ENCODE data around the gene TPCN1. TPM values are rescaled to one million over a fixed set of nuclear protein-coding genes. Genes with fewer than 3 reads are reported as not detected.

Gene TPCN1
- total RNA-seq, 1 donor from 2014 or later, result 27.9 TPM

- Histone ChIP-seq H3K4me3 (ENCODE audit: insufficient read depth, low read depth, low read length) (no peak overlapping the region), H3K36me3 (ENCODE audit: insufficient read depth, low read length) (peaks cover 3% of the 10 kb centered on the region), H3K4me2 (ENCODE audit: low read length) (no peak overlapping the region), H3K27ac (ENCODE audit: low read depth, low read length) (no peak overlapping the region), H3K9me3 (ENCODE audit: insufficient read depth, low read depth, low read length) (no peaks in the 10 kb centered on the region), H4K20me1 (ENCODE audit: insufficient read depth, low read length) (no peaks in the 10 kb centered on the region), H3K9ac (ENCODE audit: low read length) (no peak overlapping the region), H3K79me2 (ENCODE audit: insufficient read depth, low read length) (peaks cover 21% of the 10 kb centered on the region), H3K27me3 (ENCODE audit: insufficient read depth, low read length) (no peaks in the 10 kb centered on the region), H2AFZ (ENCODE audit: low read depth, low read length) (no peak overlapping the region), H3K4me1 (ENCODE audit: insufficient read depth, low read length) (peaks cover 21% of the 10 kb centered on the region)
- Mint-ChIP-seq H3K4me3 (ENCODE audit: unreplicated experiment) (no peak overlapping the region), H3K36me3 (ENCODE audit: low read depth, unreplicated experiment) (peaks cover 12% of the 10 kb centered on the region), H3K27me3 (ENCODE audit: low read depth, unreplicated experiment) (no peaks in the 10 kb centered on the region), H3K27ac (ENCODE audit: unreplicated experiment) (peak overlapping the region; percentile 62), H3K9me3 (ENCODE audit: unreplicated experiment) (no peaks in the 10 kb centered on the region), H3K4me1 (ENCODE audit: low read depth, unreplicated experiment) (peaks cover 26% of the 10 kb centered on the region)
- peak; percentile 45 for DNase-seq (ENCODE audit: low read depth)
- TF ChIP-seq EZH2 (IDR thresholded peaks at IDR 0.05; ENCODE audit: insufficient read depth, low read length) (no peak), CTCF (IDR thresholded peaks at IDR 0.05; ENCODE audit: insufficient read depth, low read depth, low read length) (no peak)
- FAIRE-seq, result no peak
These were observed 30.5 kb upstream of the TPCN1 start for GRCh38 chr12:113190761-113191160.

DNA sequence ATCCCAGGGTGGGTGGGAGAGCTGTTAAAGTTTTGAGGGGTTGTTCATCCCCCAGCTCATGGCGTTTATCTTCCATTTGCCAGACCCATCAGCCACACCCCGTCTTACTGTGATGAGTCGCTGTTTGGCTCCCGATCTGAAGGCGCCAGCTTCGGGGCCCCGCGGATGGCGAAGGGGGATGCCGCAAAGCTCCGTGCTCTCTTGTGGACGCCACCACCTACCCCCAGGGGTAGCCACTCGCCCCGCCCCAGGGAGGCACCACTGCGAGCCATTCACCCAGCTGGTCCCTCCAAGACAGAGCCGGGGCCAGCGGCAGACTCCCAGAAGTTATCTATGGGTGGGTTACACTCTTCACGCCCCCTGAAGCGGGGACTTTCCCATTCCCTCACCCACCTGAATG, 30.0 kb upstream of the TPCN1 start:
- no peak overlapping the region for H3K4me2 ChIP-seq (ENCODE audit: low read length)
- no peak overlapping the region for H2AFZ ChIP-seq (ENCODE audit: low read depth, low read length)
- no peak overlapping the region for H3K9ac ChIP-seq (ENCODE audit: low read length)
- H3K4me1 ChIP-seq (ENCODE audit: insufficient read depth, low read length), result peaks cover 19% of the 10 kb centered on the region
- H3K9me3 ChIP-seq (ENCODE audit: insufficient read depth, low read depth, low read length), result no peaks in the 10 kb centered on the region
- TF ChIP-seq CTCF (IDR thresholded peaks at IDR 0.05; ENCODE audit: insufficient read depth, low read depth, low read length) (no peak), EZH2 (IDR thresholded peaks at IDR 0.05; ENCODE audit: insufficient read depth, low read length) (no peak)
- H3K4me3 ChIP-seq (ENCODE audit: insufficient read depth, low read depth, low read length), result no peak overlapping the region
- DNase-seq (ENCODE audit: low read depth) (no peak), FAIRE-seq (no peak)
- no peak overlapping the region for H3K27ac Mint-ChIP-seq (ENCODE audit: unreplicated experiment)
- H3K4me1 Mint-ChIP-seq (ENCODE audit: low read depth, unreplicated experiment), result peaks cover 25% of the 10 kb centered on the region
- no peak overlapping the region for H3K27ac ChIP-seq (ENCODE audit: low read depth, low read length)
- peaks cover 12% of the 10 kb centered on the region for H3K36me3 Mint-ChIP-seq (ENCODE audit: low read depth, unreplicated experiment)
- H3K79me2 ChIP-seq (ENCODE audit: insufficient read depth, low read length), result peaks cover 16% of the 10 kb centered on the region
- H3K36me3 ChIP-seq (ENCODE audit: insufficient read depth, low read length), result peaks cover 3% of the 10 kb centered on the region
- no peaks in the 10 kb centered on the region for H4K20me1 ChIP-seq (ENCODE audit: insufficient read depth, low read length)
- no peaks in the 10 kb centered on the region for H3K27me3 ChIP-seq (ENCODE audit: insufficient read depth, low read length)
- H3K4me3 Mint-ChIP-seq (ENCODE audit: unreplicated experiment), result no peak overlapping the region
- H3K9me3 Mint-ChIP-seq (ENCODE audit: unreplicated experiment), result no peaks in the 10 kb centered on the region
- no peaks in the 10 kb centered on the region for H3K27me3 Mint-ChIP-seq (ENCODE audit: low read depth, unreplicated experiment)

DNA sequence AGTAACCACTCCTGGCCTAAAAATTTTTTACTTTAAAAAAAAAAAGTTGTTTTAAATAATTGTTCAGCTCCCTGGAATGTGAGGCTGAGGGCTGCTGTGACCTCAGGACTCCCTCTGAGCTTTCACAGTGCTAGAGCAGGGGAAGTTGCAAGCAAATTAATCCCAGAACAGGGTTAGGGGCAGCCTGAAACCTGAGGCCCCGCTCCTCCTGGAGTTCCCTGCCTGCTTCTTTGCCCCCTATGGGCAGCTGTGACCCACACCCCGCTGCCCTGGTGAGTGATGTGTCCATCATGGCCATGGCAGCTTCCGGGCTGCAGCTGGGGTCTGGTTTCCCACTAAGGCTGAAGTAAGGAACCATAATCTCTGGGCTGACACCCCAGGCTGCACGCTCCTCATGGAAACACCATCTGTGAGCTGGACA, 26.3 kb upstream of the TPCN1 start:
- Histone ChIP-seq H3K27ac (ENCODE audit: low read depth, low read length) (peak overlapping the region; percentile 87), H3K79me2 (ENCODE audit: insufficient read depth, low read length) (no peaks in the 10 kb centered on the region), H3K9me3 (ENCODE audit: insufficient read depth, low read depth, low read length) (no peaks in the 10 kb centered on the region), H3K27me3 (ENCODE audit: insufficient read depth, low read length) (no peaks in the 10 kb centered on the region), H2AFZ (ENCODE audit: low read depth, low read length) (no peak overlapping the region), H3K4me3 (ENCODE audit: insufficient read depth, low read depth, low read length) (no peak overlapping the region), H4K20me1 (ENCODE audit: insufficient read depth, low read length) (no peaks in the 10 kb centered on the region), H3K9ac (ENCODE audit: low read length) (peak overlapping the region; percentile 39), H3K4me1 (ENCODE audit: insufficient read depth, low read length) (peaks cover 15% of the 10 kb centered on the region), H3K4me2 (ENCODE audit: low read length) (peak overlapping the region; percentile 82), H3K36me3 (ENCODE audit: insufficient read depth, low read length) (no peaks in the 10 kb centered on the region)
- Mint-ChIP-seq H3K9me3 (ENCODE audit: unreplicated experiment) (no peaks in the 10 kb centered on the region), H3K4me3 (ENCODE audit: unreplicated experiment) (no peak overlapping the region), H3K4me1 (ENCODE audit: low read depth, unreplicated experiment) (peaks cover 29% of the 10 kb centered on the region), H3K27ac (ENCODE audit: unreplicated experiment) (peak overlapping the region; percentile 68), H3K36me3 (ENCODE audit: low read depth, unreplicated experiment) (peaks cover 7% of the 10 kb centered on the region), H3K27me3 (ENCODE audit: low read depth, unreplicated experiment) (no peaks in the 10 kb centered on the region)
- DNase-seq (ENCODE audit: low read depth) (peak; percentile 78), FAIRE-seq (no peak)
- TF ChIP-seq CTCF (IDR thresholded peaks at IDR 0.05; ENCODE audit: insufficient read depth, low read depth, low read length) (no peak), EZH2 (IDR thresholded peaks at IDR 0.05; ENCODE audit: insufficient read depth, low read length) (no peak)
